GM18870 (cell line): Measurements from ENCODE around the gene HSPA4L.

ENCODE experiments used
- ATAC-seq: cut with Tn5 transposase; IDR thresholded peaks from one replicate; pipeline ENCODE4 v1.9.1; 2021; ENCODE audit warnings: moderate library complexity; ENCODE audit not compliant: unreplicated experiment

Gene HSPA4L

DNA sequence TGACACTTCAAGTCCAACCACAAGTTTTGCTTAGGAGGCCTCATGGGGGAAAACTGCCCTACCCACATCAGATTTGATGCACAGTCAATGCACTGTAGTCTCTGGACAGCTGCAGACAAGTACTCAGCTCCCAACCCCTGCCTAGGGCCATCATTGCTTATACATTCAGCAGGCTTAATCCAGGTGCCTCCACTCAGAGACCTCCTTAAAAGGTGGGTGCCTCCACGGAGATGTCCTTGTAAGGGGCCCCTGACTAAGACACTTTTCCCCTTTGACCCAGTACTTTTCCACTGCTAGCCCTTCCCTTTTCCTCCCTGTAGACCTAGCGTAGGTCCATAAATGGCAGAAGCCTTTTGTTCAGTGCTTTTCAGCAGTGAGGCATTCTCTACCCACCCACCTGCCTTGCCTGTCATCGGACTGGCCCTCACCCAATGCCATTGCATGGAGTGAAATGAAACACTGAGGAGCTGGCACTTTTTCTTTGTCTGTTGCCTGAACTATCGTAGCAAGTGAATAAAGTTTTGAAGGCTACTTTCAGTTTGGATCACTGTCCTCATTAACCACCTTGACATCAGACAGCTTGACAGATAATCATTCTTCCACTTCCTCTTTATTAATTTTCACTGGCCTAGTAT lies 74.8 kb downstream of the HSPA4L start:
- ATAC-seq, result peak; percentile 86

DNA sequence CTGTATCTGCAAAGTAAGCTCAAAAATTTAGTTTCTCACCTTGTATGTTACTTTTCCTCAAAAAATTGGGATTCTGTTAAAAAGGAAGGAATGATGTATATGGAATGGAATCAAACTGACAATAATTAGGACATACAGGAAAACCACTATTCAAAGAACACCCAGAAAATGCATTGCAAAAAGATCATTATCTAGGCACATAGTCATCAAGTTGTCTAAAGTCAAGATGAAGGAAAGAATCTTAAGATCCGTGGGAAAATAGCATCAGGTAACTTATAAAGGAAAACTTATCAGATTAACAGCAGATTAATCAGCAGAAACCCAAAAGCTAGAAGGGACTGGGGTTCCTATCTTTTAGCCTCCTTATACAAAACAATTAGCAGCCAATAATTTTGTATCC lies 75.5 kb downstream of the HSPA4L start:
- no peak for ATAC-seq

DNA sequence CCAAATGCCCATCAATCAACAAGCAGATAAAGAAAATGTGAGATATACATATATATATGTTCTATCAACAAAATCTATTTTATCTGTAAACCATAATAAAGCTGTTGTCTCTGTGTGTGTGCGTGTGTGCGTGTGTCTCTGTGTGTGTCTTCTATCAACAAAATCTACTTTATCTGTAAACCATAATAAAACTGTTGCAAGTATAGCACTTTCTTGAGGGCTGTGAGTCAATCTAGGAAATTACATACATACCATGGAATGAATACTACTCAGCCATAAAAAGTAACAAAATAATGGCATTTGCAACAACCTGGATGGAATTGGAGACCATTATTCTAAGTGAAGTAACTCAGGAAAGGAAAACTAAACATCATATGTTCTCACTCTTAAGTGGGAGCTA lies 86.1 kb downstream of the HSPA4L start:
- no peak for ATAC-seq

DNA sequence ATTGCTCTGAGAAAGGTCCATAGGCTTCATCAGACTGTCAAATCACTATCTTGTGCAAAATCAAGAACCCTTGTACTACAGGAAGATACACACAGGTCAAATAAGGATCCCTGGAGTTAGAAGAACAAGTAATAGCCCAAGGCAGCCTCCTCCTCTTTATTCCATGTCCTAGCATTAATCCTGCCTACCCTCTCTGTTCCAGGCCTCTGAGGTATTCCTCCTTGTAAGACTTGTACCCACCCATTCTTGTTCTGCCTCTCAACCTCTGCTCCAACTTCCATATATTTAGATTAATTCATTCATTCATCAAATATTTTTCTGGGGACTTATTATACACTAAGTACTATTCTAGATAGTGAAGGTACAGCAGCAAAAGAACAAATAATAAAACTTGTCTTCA lies 88.2 kb downstream of the HSPA4L start:
- no peak for ATAC-seq

DNA sequence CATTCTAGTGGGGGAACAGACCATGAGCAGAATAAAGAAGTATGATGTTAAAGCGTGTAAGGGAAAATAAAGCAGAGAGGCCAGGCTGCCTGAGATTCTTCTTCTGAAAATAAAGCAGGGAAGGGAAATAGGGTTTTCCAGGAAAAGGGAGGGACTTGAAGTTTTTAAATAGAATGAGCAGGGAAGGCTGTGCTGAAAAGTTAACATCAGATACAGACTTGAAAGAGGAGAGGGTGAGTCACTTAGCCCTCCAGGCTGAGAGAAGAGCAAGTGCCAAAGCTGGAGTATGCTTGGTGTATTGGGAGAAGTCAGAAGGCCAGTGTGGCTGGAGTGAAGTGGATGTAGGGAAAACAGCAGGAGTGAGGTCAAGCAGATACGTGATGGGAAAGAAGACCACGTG lies 88.6 kb downstream of the HSPA4L start:
- ATAC-seq, result no peak

DNA sequence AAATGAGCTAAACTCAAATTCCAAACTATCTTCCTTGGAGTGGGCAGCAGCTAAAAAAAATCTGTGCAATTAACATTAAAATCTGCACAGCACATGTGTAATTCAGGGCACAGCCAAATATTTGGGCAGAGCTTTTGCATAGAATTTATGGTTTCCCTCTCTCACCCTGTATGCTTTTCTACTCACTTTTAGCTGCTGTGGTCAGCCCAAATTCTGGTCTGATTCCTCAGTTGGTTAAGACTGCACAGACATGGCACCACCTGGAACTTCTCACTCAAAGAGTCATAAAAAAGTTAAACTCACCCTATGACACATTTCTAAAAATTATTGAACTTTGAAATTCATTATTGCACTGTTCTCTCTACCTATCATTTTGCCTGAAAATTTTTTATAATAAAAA lies 93.7 kb downstream of the HSPA4L start:
- no peak for ATAC-seq

DNA sequence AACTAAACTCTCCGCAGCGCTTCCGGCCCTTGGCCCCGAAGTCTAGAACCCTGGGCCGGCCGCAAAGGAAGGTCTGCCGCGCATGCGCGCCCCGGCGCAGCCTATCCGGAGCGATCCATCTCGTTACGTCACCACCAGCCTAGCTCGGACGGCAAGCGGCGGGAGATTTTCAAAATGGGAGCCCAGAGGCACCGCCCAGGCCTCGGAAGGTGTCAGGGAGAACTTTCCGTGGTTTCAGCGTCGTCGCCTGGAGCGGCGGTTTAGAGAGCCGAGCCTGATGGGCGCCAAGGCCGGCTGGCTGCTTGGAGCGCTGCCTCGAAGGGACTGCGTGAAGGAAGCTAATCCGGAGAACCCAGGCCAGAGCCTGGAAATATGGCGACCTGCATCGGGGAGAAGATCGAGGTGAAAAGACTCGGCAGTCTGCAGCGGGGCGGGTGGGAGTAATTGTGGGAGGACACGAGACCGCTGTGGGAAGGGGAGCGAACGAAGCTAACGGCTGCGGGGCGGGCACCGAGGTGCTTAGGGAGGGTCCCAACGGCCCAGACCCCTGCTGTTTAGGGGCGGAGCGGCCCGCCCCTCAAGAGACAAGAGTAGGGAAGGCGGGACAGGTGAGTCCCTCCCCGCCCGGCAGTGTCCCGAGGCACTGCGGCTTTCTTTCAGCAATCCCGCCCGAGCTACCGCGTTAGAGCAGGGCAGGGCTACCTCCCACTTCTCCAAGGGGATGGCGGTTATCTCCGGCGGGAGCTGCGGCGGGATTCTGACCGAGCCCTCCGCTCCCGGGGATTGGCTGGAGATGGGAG lies 98.8 kb downstream of the HSPA4L start, which contains the start of gene PLK4:
TSS of gene PLK4 (plus strand) at position 131 of the 800 bp plus-strand sequence. CDS start at position 373, 242 bp downstream.
- peak; percentile 92 for ATAC-seq

DNA sequence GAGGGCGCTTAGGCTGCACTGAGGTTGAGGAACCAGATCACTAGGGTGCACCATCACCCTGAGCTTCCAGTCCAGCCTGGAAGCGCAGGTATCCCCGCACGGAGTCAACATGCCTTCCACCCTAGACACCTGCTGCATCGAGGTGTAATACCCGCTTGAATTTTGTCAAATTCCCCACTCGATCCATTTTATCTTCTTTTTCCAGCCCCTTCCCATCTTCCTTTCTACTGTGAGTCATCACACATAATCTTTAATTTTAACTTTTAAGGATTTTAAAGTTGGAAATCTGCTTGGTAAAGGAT lies 99.4 kb downstream of the HSPA4L start:
- peak; percentile 40 for ATAC-seq

DNA sequence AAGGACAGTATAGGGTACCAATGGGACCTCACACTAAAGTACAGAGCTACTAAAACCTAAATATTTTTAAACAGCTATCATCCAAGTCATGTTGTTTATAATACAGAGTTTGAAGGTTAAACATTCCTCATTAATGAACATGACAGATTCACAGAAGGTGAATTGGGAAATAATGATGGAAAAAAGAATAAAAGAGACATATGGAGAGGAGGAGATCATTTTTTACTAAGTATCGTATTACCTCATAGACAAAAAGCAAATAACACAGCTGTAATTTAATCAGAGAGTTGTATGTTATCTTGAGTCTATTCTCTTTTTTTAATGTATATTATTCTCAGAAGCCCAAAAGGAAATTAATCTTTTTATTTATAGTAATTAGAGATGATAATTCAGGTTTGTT lies 106.4 kb downstream of the HSPA4L start:
- ATAC-seq, result no peak

DNA sequence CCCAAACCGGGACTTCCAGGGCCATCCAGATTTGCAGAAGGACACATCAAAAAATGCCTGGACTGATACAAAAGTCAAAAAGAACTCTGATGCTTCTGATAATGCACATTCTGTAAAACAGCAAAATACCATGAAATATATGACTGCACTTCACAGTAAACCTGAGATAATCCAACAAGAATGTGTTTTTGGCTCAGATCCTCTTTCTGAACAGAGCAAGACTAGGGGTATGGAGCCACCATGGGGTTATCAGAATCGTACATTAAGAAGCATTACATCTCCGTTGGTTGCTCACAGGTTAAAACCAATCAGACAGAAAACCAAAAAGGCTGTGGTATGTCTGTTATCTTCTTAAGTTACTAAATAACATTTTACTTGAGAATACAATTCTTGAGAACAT lies 107.8 kb downstream of the HSPA4L start:
- ATAC-seq, result no peak
